RWPE2 (cell line): Measurements from ENCODE around the gene MAGI1.
"Not testable (repeated sequence)": the region's sequence is repeated elsewhere in the genome, so short reads cannot be mapped to it uniquely, and the experiment has no call there.

Source experiments
- ATAC-seq: fragments of 200-7000 bp; cut with Tn5 transposase; 3 replicates; pipeline ENCODE4 v1.9.1; 2021; ENCODE audit warnings: low read depth
- DNase-seq: peaks from one replicate; pipeline ENCODE4 v3.0.0-alpha.2; 2020; ENCODE audit warnings: low spot score
- H3K27ac ChIP-seq: fragments of 450-650 bp; 2 replicates; pipeline ENCODE4 v1.5.1; 2017; ENCODE audit warnings: mild to moderate bottlenecking; ENCODE audit not compliant: poor library complexity, severe bottlenecking
- H3K27me3 ChIP-seq: fragments of 250-450 bp; sonication (Bioruptor Pico); 2 replicates; pipeline ENCODE4 v1.5.1; 2021; ENCODE audit warnings: mild to moderate bottlenecking, moderate library complexity; ENCODE audit not compliant: insufficient read depth, poor library complexity, severe bottlenecking
- H3K36me3 ChIP-seq: fragments of 250-450 bp; sonication (Bioruptor Pico); 2 replicates; pipeline ENCODE4 v1.5.1; 2020; ENCODE audit warnings: low read depth, mild to moderate bottlenecking, moderate library complexity
- H3K4me1 ChIP-seq: fragments of 250-450 bp; sonication (Bioruptor Pico); 2 replicates; pipeline ENCODE4 v1.5.1; 2021; ENCODE audit warnings: mild to moderate bottlenecking, moderate library complexity; ENCODE audit not compliant: insufficient read depth, poor library complexity, severe bottlenecking
- H3K4me3 ChIP-seq: fragments of 250-450 bp; sonication (Bioruptor Pico); 2 replicates; pipeline ENCODE4 v1.5.1; 2021; ENCODE audit warnings: mild to moderate bottlenecking, moderate library complexity; ENCODE audit not compliant: severe bottlenecking
- H3K9me3 ChIP-seq: fragments of 250-450 bp; sonication (Bioruptor Pico); 2 replicates; pipeline ENCODE4 v1.5.1; 2021; ENCODE audit warnings: mild to moderate bottlenecking, moderate library complexity; ENCODE audit not compliant: severe bottlenecking
- CTCF ChIP-seq: fragments of 450-650 bp; IDR thresholded peaks from one replicate; pipeline ENCODE4 v1.5.1; 2017; ENCODE audit warnings: mild to moderate bottlenecking, moderate library complexity; ENCODE audit not compliant: poor library complexity, severe bottlenecking

Gene MAGI1

GRCh38 chr3:66029443-66029842 is 9.3 kb downstream of the MAGI1 start:
- H3K9me3 ChIP-seq = no peaks in the 10 kb centered on the region
- H3K27ac ChIP-seq = no peak overlapping the region
- DNase-seq (no peak), ATAC-seq (peak; percentile 17; the same call in 1 of the 3 replicates)
- no peaks in the 10 kb centered on the region for H3K27me3 ChIP-seq
- no peaks in the 10 kb centered on the region for H3K36me3 ChIP-seq
- H3K4me3 ChIP-seq = no peak overlapping the region
- TF ChIP-seq CTCF = no peak
- H3K4me1 ChIP-seq = no peaks in the 10 kb centered on the region

- H3K27ac ChIP-seq = no peak overlapping the region
- no peaks in the 10 kb centered on the region for H3K9me3 ChIP-seq
- H3K4me3 ChIP-seq = no peak overlapping the region
- DNase-seq = no peak
- H3K4me1 ChIP-seq = no peaks in the 10 kb centered on the region
- no peak for ATAC-seq
- no peaks in the 10 kb centered on the region for H3K27me3 ChIP-seq
- H3K36me3 ChIP-seq = no peaks in the 10 kb centered on the region
- no peak for TF ChIP-seq CTCF
Measured at GRCh38 chr3:66029014-66029413, 9.7 kb downstream of the MAGI1 start.

GRCh38 chr3:66028457-66028856 is 10.3 kb downstream of the MAGI1 start:
- TF ChIP-seq CTCF = no peak
- Histone ChIP-seq H3K27me3 (no peaks in the 10 kb centered on the region), H3K4me3 (no peak overlapping the region), H3K9me3 (no peaks in the 10 kb centered on the region), H3K27ac (no peak overlapping the region), H3K4me1 (no peaks in the 10 kb centered on the region), H3K36me3 (no peaks in the 10 kb centered on the region)
- DNase-seq (no peak), ATAC-seq (peak; percentile 19; the same call in 1 of the 3 replicates)

- not testable (repeated sequence) for H3K4me3 ChIP-seq, H3K4me1 ChIP-seq, ATAC-seq, H3K9me3 ChIP-seq, H3K36me3 ChIP-seq, H3K27me3 ChIP-seq, DNase-seq, H3K27ac ChIP-seq
Measured at GRCh38 chr3:66027099-66027498, 11.6 kb downstream of the MAGI1 start.

GRCh38 chr3:66023738-66024385 is 14.9 kb downstream of the MAGI1 start:
- H3K27ac ChIP-seq = no peak overlapping the region
- H3K9me3 ChIP-seq = no peaks in the 10 kb centered on the region
- ATAC-seq (no peak), DNase-seq (no peak)
- no peaks in the 10 kb centered on the region for H3K27me3 ChIP-seq
- TF ChIP-seq CTCF = no peak
- peaks cover 13% of the 10 kb centered on the region for H3K4me1 ChIP-seq
- H3K4me3 ChIP-seq = no peak overlapping the region
- H3K36me3 ChIP-seq = no peaks in the 10 kb centered on the region
